Testis (tissue), 2 donors: ENCODE data around the gene IST1.

ENCODE experiments used
- POLR2A ChIP-seq: fragments of 450-650 bp; IDR thresholded peaks from one replicate; pipeline ENCODE4 v1.6.1; 2017; ENCODE audit warnings: antibody characterized with exemption, mild to moderate bottlenecking, moderate library complexity
- TF ChIP-seq, protein P1 (sequence below), 3 experiments: fragments of 450-650 bp in 2 of 3; fragments of 200-600 bp in 1 of 3; sonication (generic) in 1 of 3; IDR thresholded peaks; one replicate each; pipeline ENCODE4 v1.5.1; 2016 to 2019; ENCODE audit warnings: antibody characterized with exemption in 3 of 3, mild to moderate bottlenecking in 2 of 3, moderate library complexity in 1 of 3

GRCh38 chr16:71923941-71924690 lies 28.8 kb downstream of the IST1 start:
- TF ChIP-seq POLR2A = no peak
- TF ChIP-seq, protein P1, sequence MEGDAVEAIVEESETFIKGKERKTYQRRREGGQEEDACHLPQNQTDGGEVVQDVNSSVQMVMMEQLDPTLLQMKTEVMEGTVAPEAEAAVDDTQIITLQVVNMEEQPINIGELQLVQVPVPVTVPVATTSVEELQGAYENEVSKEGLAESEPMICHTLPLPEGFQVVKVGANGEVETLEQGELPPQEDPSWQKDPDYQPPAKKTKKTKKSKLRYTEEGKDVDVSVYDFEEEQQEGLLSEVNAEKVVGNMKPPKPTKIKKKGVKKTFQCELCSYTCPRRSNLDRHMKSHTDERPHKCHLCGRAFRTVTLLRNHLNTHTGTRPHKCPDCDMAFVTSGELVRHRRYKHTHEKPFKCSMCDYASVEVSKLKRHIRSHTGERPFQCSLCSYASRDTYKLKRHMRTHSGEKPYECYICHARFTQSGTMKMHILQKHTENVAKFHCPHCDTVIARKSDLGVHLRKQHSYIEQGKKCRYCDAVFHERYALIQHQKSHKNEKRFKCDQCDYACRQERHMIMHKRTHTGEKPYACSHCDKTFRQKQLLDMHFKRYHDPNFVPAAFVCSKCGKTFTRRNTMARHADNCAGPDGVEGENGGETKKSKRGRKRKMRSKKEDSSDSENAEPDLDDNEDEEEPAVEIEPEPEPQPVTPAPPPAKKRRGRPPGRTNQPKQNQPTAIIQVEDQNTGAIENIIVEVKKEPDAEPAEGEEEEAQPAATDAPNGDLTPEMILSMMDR (IDR thresholded peaks at IDR 0.05) = no peak
